HepG2 (cell line): ENCODE results near the gene SLC35B2. TPM values are rescaled to one million over a fixed set of nuclear protein-coding genes. Genes with fewer than 3 reads are reported as not detected.

ENCODE experiments used
- AGO1 ChIP-seq: fragments of 200-400 bp; formaldehyde crosslinking; IDR thresholded peaks from 2 replicates; pipeline ENCODE4 v1.6.1; 2017; ENCODE audit warnings: mild to moderate bottlenecking, low read depth, low read length, moderate library complexity; ENCODE audit not compliant: poor library complexity, severe bottlenecking
- CREBL2 ChIP-seq: sonication (generic); formaldehyde crosslinking; IDR thresholded peaks from 2 replicates; pipeline ENCODE4 v1.8.1; 2023; ENCODE audit warnings: missing genetic modification reagents, mild to moderate bottlenecking, borderline replicate concordance
- E2F5 ChIP-seq: sonication (generic); formaldehyde crosslinking; conservative IDR thresholded peaks from 2 replicates; pipeline ENCODE4 v1.4.0; 2020; ENCODE audit warnings: missing genetic modification reagents
- EHMT2 ChIP-seq: fragments of 200-600 bp; sonication (generic); IDR thresholded peaks from 2 replicates; pipeline ENCODE4 v1.7.0; 2017; ENCODE audit warnings: antibody characterized with exemption, low read depth, low read length, borderline replicate concordance
- ETV6 ChIP-seq: sonication (generic); formaldehyde crosslinking; conservative IDR thresholded peaks from 2 replicates; pipeline ENCODE4 v1.4.0; 2020; ENCODE audit warnings: missing genetic modification reagents
- FOXK1 ChIP-seq: sonication (generic); formaldehyde crosslinking; IDR thresholded peaks from 2 replicates; pipeline ENCODE4 v1.4.0; 2020; ENCODE audit warnings: low read depth, missing genetic modification reagents, borderline replicate concordance
- HNRNPLL ChIP-seq: fragments of 200-400 bp; formaldehyde crosslinking; IDR thresholded peaks from 2 replicates; pipeline ENCODE4 v1.6.1; 2017; ENCODE audit warnings: mild to moderate bottlenecking, low read depth, low read length; ENCODE audit not compliant: poor library complexity, severe bottlenecking
- LBX2 ChIP-seq: sonication (generic); formaldehyde crosslinking; IDR thresholded peaks from 2 replicates; pipeline ENCODE4 v1.5.0; 2020; ENCODE audit warnings: missing genetic modification reagents, mild to moderate bottlenecking, borderline replicate concordance
- MTA1 ChIP-seq: sonication (generic); formaldehyde crosslinking; IDR thresholded peaks from 2 replicates; pipeline ENCODE4 v1.4.0; 2020; ENCODE audit warnings: missing genetic modification reagents, mild to moderate bottlenecking, borderline replicate concordance
- SIN3B ChIP-seq: fragments of 150-350 bp; IDR thresholded peaks from 2 replicates; pipeline ENCODE4 v1.6.1; 2014; ENCODE audit warnings: low read length
- SMAD3 ChIP-seq: sonication (generic); formaldehyde crosslinking; IDR thresholded peaks from 2 replicates; pipeline ENCODE4 v1.4.0; 2020; ENCODE audit warnings: missing genetic modification reagents
- SMAD9 ChIP-seq: sonication (generic); formaldehyde crosslinking; IDR thresholded peaks from 2 replicates; pipeline ENCODE4 v1.5.1; 2020; ENCODE audit warnings: mild to moderate bottlenecking, missing genetic modification reagents
- SMARCC2 ChIP-seq: fragments of 450-650 bp; IDR thresholded peaks from 2 replicates; pipeline ENCODE4 v1.6.1; 2017; ENCODE audit warnings: antibody characterized with exemption, mild to moderate bottlenecking
- SRSF1 ChIP-seq: fragments of 200-400 bp; formaldehyde crosslinking; optimal IDR thresholded peaks from 2 replicates; pipeline ENCODE3; 2017; ENCODE audit warnings: mild to moderate bottlenecking, low read depth, low read length, moderate library complexity
- TEAD3 ChIP-seq: optimal IDR thresholded peaks from 2 replicates; pipeline ENCODE3; 2016; ENCODE audit warnings: borderline replicate concordance
- YEATS2 ChIP-seq: sonication (generic); formaldehyde crosslinking; IDR thresholded peaks from 2 replicates; pipeline ENCODE4 v1.4.0; 2020; ENCODE audit warnings: missing genetic modification reagents, borderline replicate concordance
- ZBTB42 ChIP-seq: sonication (generic); formaldehyde crosslinking; IDR thresholded peaks from 2 replicates; pipeline ENCODE4 v1.5.0; 2020; ENCODE audit warnings: mild to moderate bottlenecking, missing genetic modification reagents
- ZNF205 ChIP-seq: IDR thresholded peaks from 2 replicates; pipeline ENCODE4 v1.6.1; 2018; ENCODE audit warnings: missing biosample characterization, missing genetic modification reagents
- ZNF225 ChIP-seq: sonication (generic); formaldehyde crosslinking; IDR thresholded peaks from 2 replicates; pipeline ENCODE4 v1.4.0; 2020; ENCODE audit warnings: mild to moderate bottlenecking, missing genetic modification reagents
- ZNF276 ChIP-seq: sonication (generic); formaldehyde crosslinking; IDR thresholded peaks from 2 replicates; pipeline ENCODE4 v1.4.0; 2020; ENCODE audit warnings: mild to moderate bottlenecking, low read depth, missing genetic modification reagents
- ZNF33B ChIP-seq: sonication (generic); formaldehyde crosslinking; IDR thresholded peaks from 2 replicates; pipeline ENCODE4 v1.5.1; 2020; ENCODE audit warnings: mild to moderate bottlenecking, missing genetic modification reagents
- ZNF564 ChIP-seq: sonication (generic); formaldehyde crosslinking; IDR thresholded peaks from 2 replicates; pipeline ENCODE4 v1.8.1; 2023; ENCODE audit warnings: mild to moderate bottlenecking, missing genetic modification reagents
- ZSCAN21 ChIP-seq: sonication (generic); formaldehyde crosslinking; IDR thresholded peaks from 2 replicates; pipeline ENCODE4 v1.8.0; 2022; ENCODE audit warnings: mild to moderate bottlenecking, missing genetic modification reagents, moderate library complexity, borderline replicate concordance
- ZXDC ChIP-seq: sonication (generic); formaldehyde crosslinking; IDR thresholded peaks from 2 replicates; pipeline ENCODE4 v1.5.0; 2020; ENCODE audit warnings: mild to moderate bottlenecking, missing genetic modification reagents
- polyA plus RNA-seq, 8 experiments: library from polyadenylated mRNA; depleted of rRNA in 3 of 8; stranded (reverse) in 7 of 8; unstranded in 1 of 8; fragments of >200 nt; fragmentation: Illumina TruSeq in 4 of 8; extraction: Trizol in 4 of 8; gene quantifications; 2 replicates each; pipeline versions ENCODE4 v1.2.1 to v1.2.3, GENCODE V29; 2011 to 2016; ENCODE audit warnings: low read depth in 4 of 8, missing spikeins in 1 of 8, mixed read lengths in 1 of 8; ENCODE audit not compliant: insufficient read depth in 1 of 8
- total RNA-seq, 5 experiments: library from RNA; depleted of rRNA; stranded (reverse); fragments of >200 nt; fragmentation: Illumina TruSeq; extraction: Trizol; gene quantifications; 2 replicates each; pipeline ENCODE4 v1.2.3, GENCODE V29; 2016; ENCODE audit warnings: low read depth in 1 of 5

SLC35B2 gene
- total and polyA plus RNA-seq, 2 of the 13 experiments (the other 11 are each of a cell fraction or from before 2014, with no cell fraction given) = 61.1 to 148 TPM

- TF ChIP-seq YEATS2 (CRISPR knock-in tag) (no peak; the same call in 1 of the 2 replicates), ZBTB42 (CRISPR knock-in tag) (no peak; the same call in none of the 2 replicates), AGO1 (peak; percentile 33), EHMT2 (no peak), FOXK1 (peak; percentile 48; the same call in 1 of the 2 replicates), ZSCAN21 (CRISPR knock-in tag) (peak; percentile 53), ZNF225 (peak; percentile 53; the same call in 1 of the 2 replicates), ZNF205 (CRISPR knock-in tag) (no peak; the same call in 1 of the 2 replicates), SMAD3 (CRISPR knock-in tag) (0 out of 2 replicates have a peak, but pooled peaks have one; percentile 16), TEAD3 (CRISPR knock-in tag) (peak; percentile 59), E2F5 (no peak; the same call in 1 of the 2 replicates), HNRNPLL (peak; percentile 96), ZNF33B (CRISPR knock-in tag) (no peak), ETV6 (CRISPR knock-in tag) (no peak; the same call in 1 of the 2 replicates), SMARCC2 (no peak), SRSF1 (peak; percentile 98), SMAD9 (CRISPR knock-in tag) (0 out of 2 replicates have a peak, but pooled peaks have one; percentile 84), CREBL2 (CRISPR knock-in tag) (peak; percentile 38; the same call in 1 of the 2 replicates), MTA1 (CRISPR knock-in tag) (0 out of 2 replicates have a peak, but pooled peaks have one; percentile 27), SIN3B (no peak), ZNF276 (CRISPR knock-in tag) (peak; percentile 47; the same call in 1 of the 2 replicates), LBX2 (no peak), ZNF564 (CRISPR knock-in tag) (peak; percentile 12; the same call in 1 of the 2 replicates), ZXDC (CRISPR knock-in tag) (peak; percentile 84; the same call in 1 of the 2 replicates)
Observed at GRCh38 chr6:44265007-44265721, 7.8 kb upstream of the SLC35B2 start, which contains the start of gene NFKBIE (continued).
